ENCODE results near the gene FGF8.
A peak's percentile ranks its signal among the peaks of the same experiment; 100 is the strongest.
"Not testable (repeated sequence)": the region's sequence is repeated elsewhere in the genome, so short reads cannot be mapped to it uniquely, and the experiment has no call there.

Gene FGF8

GRCh38 chr10:101775273-101776160 lies at the start of gene FGF8:
Gene FGF8, minus strand, starts transcription at chr10:101776114. Its CDS starts 214 bp downstream, at chr10:101775900.
- no peak for DNase-seq

- DNase-seq = no peak
Measured at GRCh38 chr10:101824736-101825135, 48.8 kb upstream of the FGF8 start.

- DNase-seq = no peak
Measured at GRCh38 chr10:101818872-101819633, 43.1 kb upstream of the FGF8 start.

GRCh38 chr10:101818119-101818871 lies 42.4 kb upstream of the FGF8 start, which contains the start of gene OGA:
Gene OGA, minus strand, starts transcription at chr10:101818444. Its CDS starts 422 bp downstream, at chr10:101818022.
- peak; percentile 93 to 100 for DNase-seq

- peak in 1 of 2 donors; percentile 13 for DNase-seq
Measured at GRCh38 chr10:101817337-101818118, 41.6 kb upstream of the FGF8 start.

GRCh38 chr10:101816913-101817336 lies 41.0 kb upstream of the FGF8 start:
- no peak for DNase-seq

- DNase-seq = no peak
Measured at GRCh38 chr10:101816376-101816775, 40.5 kb upstream of the FGF8 start.

- DNase-seq = no peak
Measured at GRCh38 chr10:101814466-101815071, 38.7 kb upstream of the FGF8 start.

GRCh38 chr10:101812606-101813005 lies 36.7 kb upstream of the FGF8 start:
- no peak for DNase-seq

- no peak for DNase-seq
Measured at GRCh38 chr10:101807158-101807557, 31.2 kb upstream of the FGF8 start.

- DNase-seq = no peak
Measured at GRCh38 chr10:101803511-101803910, 27.6 kb upstream of the FGF8 start.

- no peak for DNase-seq
Measured at GRCh38 chr10:101797403-101798059, 21.6 kb upstream of the FGF8 start.

GRCh38 chr10:101793526-101793925 lies 17.6 kb upstream of the FGF8 start:
- DNase-seq = no peak

GRCh38 chr10:101789686-101790085 lies 13.8 kb upstream of the FGF8 start:
- DNase-seq = no peak

- not testable (repeated sequence) for DNase-seq
Measured at GRCh38 chr10:101789231-101789630, 13.3 kb upstream of the FGF8 start.

- no peak for DNase-seq
Measured at GRCh38 chr10:101785801-101786200, 9.9 kb upstream of the FGF8 start.

- no peak for DNase-seq
Measured at GRCh38 chr10:101784558-101784957, 8.6 kb upstream of the FGF8 start.

GRCh38 chr10:101783736-101784118 lies 7.8 kb upstream of the FGF8 start:
- no peak for DNase-seq

- DNase-seq = peak; percentile 39 to 41
Measured at GRCh38 chr10:101782811-101783735, 7.2 kb upstream of the FGF8 start, which contains the start of gene NPM3. Gene NPM3, minus strand, starts transcription at chr10:101783446. Its CDS starts 56 bp downstream, at chr10:101783390.
